OCI-LY7 (cell line): ENCODE data around the gene ARL10.

Source experiments
- EZH2phosphoT487 ChIP-seq: fragments of 200-600 bp; sonication (generic); IDR thresholded peaks from 2 replicates; pipeline ENCODE4 v1.6.1; 2018; ENCODE audit warnings: low read depth, borderline replicate concordance, mild to moderate bottlenecking, mixed run types, antibody characterized with exemption, low read length, moderate library complexity, mixed read lengths
- TF ChIP-seq, protein P1 (sequence below): fragments of 200-600 bp; sonication (generic); conservative IDR thresholded peaks from 2 replicates; pipeline ENCODE4 v1.5.1; 2014; ENCODE audit warnings: mild to moderate bottlenecking, antibody characterized with exemption, low read length, moderate library complexity, mixed read lengths

DNA sequence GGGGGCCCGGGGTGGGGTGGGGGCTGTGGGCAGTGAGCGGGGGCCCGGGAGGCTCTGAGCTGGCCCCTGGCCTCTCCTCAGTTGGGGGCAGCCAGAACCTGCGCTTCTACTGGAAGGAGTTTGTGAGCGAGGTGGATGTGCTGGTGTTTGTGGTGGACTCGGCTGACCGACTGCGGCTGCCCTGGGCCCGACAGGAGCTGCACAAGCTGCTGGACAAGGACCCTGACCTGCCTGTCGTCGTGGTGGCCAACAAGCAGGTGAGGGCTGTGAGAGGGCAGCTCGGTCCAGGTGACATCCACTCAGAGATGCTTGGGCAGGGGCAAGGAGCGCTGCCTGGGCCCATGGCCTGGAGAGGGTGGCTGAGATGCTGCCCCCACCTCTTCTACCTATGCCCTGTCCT, 3.4 kb downstream of the ARL10 start:
- TF ChIP-seq, protein P1, sequence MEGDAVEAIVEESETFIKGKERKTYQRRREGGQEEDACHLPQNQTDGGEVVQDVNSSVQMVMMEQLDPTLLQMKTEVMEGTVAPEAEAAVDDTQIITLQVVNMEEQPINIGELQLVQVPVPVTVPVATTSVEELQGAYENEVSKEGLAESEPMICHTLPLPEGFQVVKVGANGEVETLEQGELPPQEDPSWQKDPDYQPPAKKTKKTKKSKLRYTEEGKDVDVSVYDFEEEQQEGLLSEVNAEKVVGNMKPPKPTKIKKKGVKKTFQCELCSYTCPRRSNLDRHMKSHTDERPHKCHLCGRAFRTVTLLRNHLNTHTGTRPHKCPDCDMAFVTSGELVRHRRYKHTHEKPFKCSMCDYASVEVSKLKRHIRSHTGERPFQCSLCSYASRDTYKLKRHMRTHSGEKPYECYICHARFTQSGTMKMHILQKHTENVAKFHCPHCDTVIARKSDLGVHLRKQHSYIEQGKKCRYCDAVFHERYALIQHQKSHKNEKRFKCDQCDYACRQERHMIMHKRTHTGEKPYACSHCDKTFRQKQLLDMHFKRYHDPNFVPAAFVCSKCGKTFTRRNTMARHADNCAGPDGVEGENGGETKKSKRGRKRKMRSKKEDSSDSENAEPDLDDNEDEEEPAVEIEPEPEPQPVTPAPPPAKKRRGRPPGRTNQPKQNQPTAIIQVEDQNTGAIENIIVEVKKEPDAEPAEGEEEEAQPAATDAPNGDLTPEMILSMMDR: no peak
- TF ChIP-seq EZH2phosphoT487: no peak
